Body of pancreas (tissue), 4 donors: Measurements from ENCODE around the gene NRXN2. TPM values are rescaled to one million over a fixed set of nuclear protein-coding genes. Genes with fewer than 3 reads are reported as not detected.

Experiments
- ATAC-seq: fragments of 150-250 bp; one replicate; pipeline ENCODE4 v1.9.1; 2016
- DNase-seq, 4 donors: peaks; one replicate each; pipeline ENCODE4 v3.0.0-alpha.2; 2019
- H3K27ac ChIP-seq, 4 donors: fragments of 200-600 bp; sonication (generic); 1 replicate in 3 of 4; 2 replicates in 1 of 4; pipeline versions ENCODE4 v1.5.1 to v1.6.1; 2016 to 2019; ENCODE audit warnings: mild to moderate bottlenecking in 1 of 4, mixed read lengths in 1 of 4, moderate library complexity in 1 of 4
- H3K27me3 ChIP-seq, 2 donors: fragments of 200-600 bp; sonication (generic); one replicate each; pipeline ENCODE4 v1.6.0; 2016; ENCODE audit warnings: mild to moderate bottlenecking in 1 of 2
- H3K36me3 ChIP-seq, 2 donors: fragments of 200-600 bp; sonication (generic); replicated peaks in 1 of 2; 2 replicates each; pipeline ENCODE4 v1.5.1; 2016; ENCODE audit warnings: low read depth in 2 of 2; ENCODE audit not compliant: insufficient read depth in 1 of 2
- H3K4me1 ChIP-seq: fragments of 200-600 bp; sonication (generic); one replicate; pipeline ENCODE4 v1.6.0; 2016
- H3K4me3 ChIP-seq, 2 donors: fragments of 200-600 bp; sonication (generic); 1 replicate in 1 of 2; 2 replicates in 1 of 2; pipeline ENCODE4 v1.5.1; 2016 to 2019
- H3K9me3 ChIP-seq, 3 donors: fragments of 200-600 bp; sonication (generic); 1 replicate in 2 of 3; 2 replicates in 1 of 3; pipeline ENCODE4 v1.5.1; 2016
- CTCF ChIP-seq, 7 experiments: fragments of 450-650 bp in 4 of 7; fragments of 200-600 bp in 3 of 7; sonication (generic) in 3 of 7; IDR thresholded peaks; one replicate each; pipeline ENCODE4 v1.5.1; 2016 to 2019; ENCODE audit warnings: antibody characterized with exemption in 7 of 7
- POLR2A ChIP-seq, 3 donors: fragments of 450-650 bp; IDR thresholded peaks; one replicate each; pipeline ENCODE4 v1.6.1; 2016; ENCODE audit warnings: antibody characterized with exemption in 3 of 3, mild to moderate bottlenecking in 2 of 3
- WGBS, 2 donors: methylation state at CpG; one replicate each; pipeline ENCODE4 v1.1.5; 2017; 5-methylcytosine and 5-hydroxymethylcytosine counted together
- intact Hi-C: fragments of 100-400 bp; cut with DNase I; formaldehyde crosslinking; loops from one replicate; pipeline ENCODE4 v1.15.1; 2023
- total RNA-seq, 2 donors: library from RNA; depleted of rRNA; stranded (reverse); fragments of >200 nt; gene quantifications; one replicate each; pipeline ENCODE4 v1.1.0, GENCODE V29; 2016

The NRXN2 gene
- total RNA-seq, 2 donors from 2014 or later: 1.3 to 4.9 TPM

DNA sequence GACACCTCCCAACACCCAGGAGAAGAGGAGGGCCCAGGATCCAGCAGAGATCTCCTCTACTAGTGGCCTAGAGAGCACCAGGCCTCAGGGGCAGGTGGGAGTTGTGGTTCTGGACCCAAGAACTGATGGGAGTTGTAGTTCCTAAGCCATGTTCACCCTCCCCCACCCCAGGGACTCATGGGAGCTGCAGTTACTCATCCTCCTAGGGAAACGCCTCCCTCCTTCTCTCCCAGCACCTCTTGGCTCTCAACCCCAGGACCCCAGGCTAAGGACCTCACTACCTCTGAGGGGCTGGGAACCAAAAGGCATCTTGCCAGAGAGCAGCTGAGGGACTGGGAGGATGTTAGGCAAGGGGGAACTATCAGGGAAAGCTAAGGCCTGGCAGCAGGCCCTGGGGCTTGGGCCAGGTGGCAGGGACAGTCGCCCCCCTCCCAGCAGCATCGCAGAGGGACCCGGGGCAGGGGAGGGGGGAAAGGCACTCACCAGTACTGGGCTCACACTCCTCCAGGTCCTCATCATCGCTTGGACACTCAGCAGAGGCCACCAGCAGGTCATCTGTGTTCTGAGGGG is 103.1 kb downstream of the NRXN2 start:
- no peak overlapping the region for H3K4me3 ChIP-seq
- TF ChIP-seq POLR2A (IDR thresholded peaks at IDR 0.05) (no peak), CTCF (IDR thresholded peaks at IDR 0.05) (no peak)

DNA sequence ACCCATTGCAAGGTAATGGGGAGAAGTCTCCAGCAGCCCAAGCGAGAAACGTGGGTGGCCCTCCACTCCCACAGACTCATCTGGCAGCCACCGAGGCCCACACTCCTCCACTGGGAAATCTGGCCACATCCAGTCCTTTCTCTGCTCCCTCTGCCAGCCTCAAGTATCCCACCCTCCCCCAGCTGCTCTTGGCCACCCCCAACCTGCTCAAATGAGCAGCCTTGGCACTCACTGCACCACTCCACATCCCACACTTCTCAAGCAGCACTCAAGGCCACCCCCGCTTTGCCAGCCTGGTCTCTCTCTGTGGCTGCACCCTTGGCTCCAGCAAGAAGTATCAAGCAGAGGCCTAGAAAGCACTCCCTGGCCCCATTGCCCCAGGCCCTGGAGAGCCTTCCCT is 103.8 kb downstream of the NRXN2 start:
- intact Hi-C loops: no loop called here
- Histone ChIP-seq H3K9me3 (no peaks in the 10 kb centered on the region), H3K4me1 (peaks cover 36% of the 10 kb centered on the region), H3K36me3 (no peaks in the 10 kb centered on the region), H3K27ac (peak overlapping the region; percentile 22 to 74 (median 55)), H3K4me3 (no peak overlapping the region), H3K27me3 (no peaks in the 10 kb centered on the region)
- TF ChIP-seq CTCF (IDR thresholded peaks at IDR 0.05) (no peak), POLR2A (IDR thresholded peaks at IDR 0.05) (no peak)
- DNase-seq: peak in 1 of 4 donors; percentile 21
- WGBS, 2 donors: 89 to 90% methylated on average over 4 of the region's 4 CpGs
- no peak for ATAC-seq

More for the DNA sequence above, 103.1 kb downstream of the NRXN2 start:
- DNase-seq: peak; percentile 54 to 80 (median 68)
- Histone ChIP-seq H3K36me3 (no peaks in the 10 kb centered on the region), H3K27ac (peak overlapping the region; percentile 52 to 74 (median 61)), H3K27me3 (no peaks in the 10 kb centered on the region), H3K4me1 (peaks cover 36% of the 10 kb centered on the region), H3K9me3 (no peaks in the 10 kb centered on the region)
- ATAC-seq: peak; percentile 58
- 47 to 49% methylated on average over 4 to 5 of the region's 5 CpGs for WGBS, 2 donors
- intact Hi-C loops: no loop called here

DNA sequence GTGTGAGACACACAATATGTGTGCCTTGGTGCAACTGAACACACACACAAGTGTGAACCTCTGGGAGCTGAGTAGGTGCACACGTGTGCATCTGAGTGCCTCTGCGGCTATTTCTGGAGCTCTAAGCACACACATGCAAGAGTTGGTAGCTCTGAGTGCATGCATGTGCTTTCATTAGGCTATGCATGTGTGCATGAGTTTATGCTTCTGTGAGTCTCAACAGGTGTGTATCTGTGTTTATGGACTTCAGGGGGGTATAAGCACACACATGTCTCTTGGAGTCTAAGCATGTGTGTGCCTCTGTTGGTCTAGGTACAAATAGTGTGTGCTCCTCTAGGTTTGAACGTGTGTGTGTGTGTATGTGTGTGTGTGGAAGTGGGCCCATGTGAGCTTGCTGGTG is 106.2 kb downstream of the NRXN2 start:
- 90 to 93% methylated on average over 2 to 3 of the region's 3 CpGs for WGBS, 2 donors
- no peaks in the 10 kb centered on the region for H3K27me3 ChIP-seq

GRCh38 chr11:64614917-64615316 is 108.1 kb downstream of the NRXN2 start:
- no peak for ATAC-seq
- H3K27ac ChIP-seq: no peak overlapping the region
- DNase-seq: no peak
- H3K9me3 ChIP-seq: no peaks in the 10 kb centered on the region
- intact Hi-C loops: no loop called here
- H3K4me1 ChIP-seq: peaks cover 21% of the 10 kb centered on the region
- no peak for TF ChIP-seq CTCF (IDR thresholded peaks at IDR 0.05)
- TF ChIP-seq POLR2A (IDR thresholded peaks at IDR 0.05): no peak
- H3K4me3 ChIP-seq: no peak overlapping the region
- no peaks in the 10 kb centered on the region for H3K27me3 ChIP-seq
- no peaks in the 10 kb centered on the region for H3K36me3 ChIP-seq
- 55 to 85% methylated on average over 4 to 5 of the region's 5 CpGs for WGBS, 2 donors

More for the DNA sequence above, 106.2 kb downstream of the NRXN2 start:
- Histone ChIP-seq H3K36me3 (no peaks in the 10 kb centered on the region), H3K4me1 (peaks cover 36% of the 10 kb centered on the region), H3K27ac (no peak overlapping the region), H3K9me3 (no peaks in the 10 kb centered on the region), H3K4me3 (no peak overlapping the region)
- no peak for DNase-seq
- intact Hi-C loops: no loop called here
- TF ChIP-seq CTCF (IDR thresholded peaks at IDR 0.05) (no peak), POLR2A (IDR thresholded peaks at IDR 0.05) (no peak)
- no peak for ATAC-seq

DNA sequence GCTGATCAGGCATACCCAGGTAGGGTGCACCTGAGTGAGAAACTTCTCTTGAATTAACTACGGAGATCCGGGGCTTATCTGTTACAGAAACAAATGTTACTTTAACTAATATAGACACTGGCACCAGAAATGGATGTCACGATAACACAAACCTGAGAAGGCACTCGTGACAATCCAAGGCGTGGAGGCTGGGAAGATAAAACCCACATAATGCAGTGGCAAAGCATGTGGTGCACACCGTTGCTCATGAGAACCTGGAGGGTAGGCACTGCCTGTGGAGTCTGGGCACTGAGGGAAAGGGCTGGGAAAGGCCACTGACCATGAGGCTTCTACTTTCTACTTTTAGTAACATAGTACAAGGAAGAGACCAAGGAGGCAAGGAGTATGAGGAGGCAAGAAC is 109.3 kb downstream of the NRXN2 start:
- no peak for DNase-seq
- Histone ChIP-seq H3K4me3 (no peak overlapping the region), H3K9me3 (no peaks in the 10 kb centered on the region), H3K36me3 (no peaks in the 10 kb centered on the region), H3K27ac (no peak overlapping the region), H3K4me1 (peaks cover 8% of the 10 kb centered on the region), H3K27me3 (no peaks in the 10 kb centered on the region)
- ATAC-seq: no peak
- TF ChIP-seq POLR2A (IDR thresholded peaks at IDR 0.05): no peak
- TF ChIP-seq CTCF (IDR thresholded peaks at IDR 0.05): no peak
- intact Hi-C loops: no loop called here
- 75 to 88% methylated on average over 6 of the region's 6 CpGs for WGBS, 2 donors
